Measurements from ENCODE around the gene MAP3K15. TPM values are rescaled to one million over a fixed set of nuclear protein-coding genes. Genes with fewer than 3 reads are reported as not detected.

Gene MAP3K15
- total and polyA plus RNA-seq, 8 donors = 0.32 to 7.1 (median 1.2) TPM

- Histone ChIP-seq H3K4me1 (no peaks in the 10 kb centered on the region), H3K36me3 (no peaks in the 10 kb centered on the region), H3K27me3 (no peaks in the 10 kb centered on the region), H3K4me3 (no peak overlapping the region), H3K9me3 (no peaks in the 10 kb centered on the region), H3K27ac (no peak overlapping the region)
- ATAC-seq (no peak), FAIRE-seq (no peak), DNase-seq (no peak)
- intact Hi-C loops (cut with DNase I) = no loop called here
- 74 to 85% methylated on average over 3 of the region's 3 CpGs for WGBS, 2 donors
- TF ChIP-seq, protein P1, sequence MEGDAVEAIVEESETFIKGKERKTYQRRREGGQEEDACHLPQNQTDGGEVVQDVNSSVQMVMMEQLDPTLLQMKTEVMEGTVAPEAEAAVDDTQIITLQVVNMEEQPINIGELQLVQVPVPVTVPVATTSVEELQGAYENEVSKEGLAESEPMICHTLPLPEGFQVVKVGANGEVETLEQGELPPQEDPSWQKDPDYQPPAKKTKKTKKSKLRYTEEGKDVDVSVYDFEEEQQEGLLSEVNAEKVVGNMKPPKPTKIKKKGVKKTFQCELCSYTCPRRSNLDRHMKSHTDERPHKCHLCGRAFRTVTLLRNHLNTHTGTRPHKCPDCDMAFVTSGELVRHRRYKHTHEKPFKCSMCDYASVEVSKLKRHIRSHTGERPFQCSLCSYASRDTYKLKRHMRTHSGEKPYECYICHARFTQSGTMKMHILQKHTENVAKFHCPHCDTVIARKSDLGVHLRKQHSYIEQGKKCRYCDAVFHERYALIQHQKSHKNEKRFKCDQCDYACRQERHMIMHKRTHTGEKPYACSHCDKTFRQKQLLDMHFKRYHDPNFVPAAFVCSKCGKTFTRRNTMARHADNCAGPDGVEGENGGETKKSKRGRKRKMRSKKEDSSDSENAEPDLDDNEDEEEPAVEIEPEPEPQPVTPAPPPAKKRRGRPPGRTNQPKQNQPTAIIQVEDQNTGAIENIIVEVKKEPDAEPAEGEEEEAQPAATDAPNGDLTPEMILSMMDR (IDR thresholded peaks at IDR 0.05) = no peak
Observed at GRCh38 chrX:19554786-19555185, 39.5 kb upstream of the MAP3K15 start.

DNA sequence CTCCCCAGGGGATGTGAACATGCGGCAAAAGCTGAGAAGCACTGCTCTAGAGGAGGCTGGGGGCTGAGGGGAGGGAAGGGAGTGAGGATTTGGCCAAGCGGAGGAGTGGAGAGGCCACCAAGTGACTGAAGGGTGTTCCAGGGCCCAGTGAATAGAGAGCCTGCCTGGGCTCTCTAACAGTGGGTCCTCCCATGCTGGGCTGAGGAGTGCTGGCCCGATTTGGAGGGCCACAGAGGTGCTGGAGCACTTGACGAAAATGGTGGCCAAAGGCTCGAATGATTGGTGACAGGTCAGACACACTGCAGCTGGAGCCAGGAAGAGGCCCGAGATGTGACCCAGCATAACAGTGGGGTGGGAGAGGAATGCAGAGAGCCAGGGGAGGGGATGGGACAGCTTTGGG, 37.5 kb upstream of the MAP3K15 start:
- Histone ChIP-seq H3K4me3 (no peak overlapping the region), H3K27me3 (no peaks in the 10 kb centered on the region), H3K36me3 (no peaks in the 10 kb centered on the region), H3K27ac (no peak overlapping the region), H3K9me3 (no peaks in the 10 kb centered on the region), H3K4me1 (no peaks in the 10 kb centered on the region)
- intact Hi-C loops (cut with DNase I) = no loop called here
- no peak for ATAC-seq
- TF ChIP-seq, protein P1 (IDR thresholded peaks at IDR 0.05) = no peak
- WGBS, 2 donors = 81 to 84% methylated on average over 6 of the region's 6 CpGs
- DNase-seq = no peak
- no peak for FAIRE-seq

- TF ChIP-seq, protein P1 (IDR thresholded peaks at IDR 0.05) = no peak
- Histone ChIP-seq H3K27ac (no peak overlapping the region), H3K9me3 (no peaks in the 10 kb centered on the region), H3K4me1 (no peaks in the 10 kb centered on the region), H3K4me3 (no peak overlapping the region), H3K27me3 (peaks cover 0 to 9% (median 2%) of the 10 kb centered on the region in 4 donors), H3K36me3 (no peaks in the 10 kb centered on the region)
- DNase-seq (no peak), ATAC-seq (no peak), FAIRE-seq (no peak)
- intact Hi-C loops (cut with DNase I) = no loop called here
- WGBS, 2 donors = 77 to 88% methylated on average over 7 of the region's 7 CpGs
Observed at GRCh38 chrX:19549838-19550237, 34.5 kb upstream of the MAP3K15 start.

GRCh38 chrX:19548934-19549333, 33.6 kb upstream of the MAP3K15 start:
- H3K4me1 ChIP-seq = no peaks in the 10 kb centered on the region
- TF ChIP-seq, protein P1 (IDR thresholded peaks at IDR 0.05) = no peak
- DNase-seq (no peak), FAIRE-seq (no peak), ATAC-seq (no peak)
- H3K4me3 ChIP-seq = no peak overlapping the region
- H3K27ac ChIP-seq = no peak overlapping the region
- peaks cover 0 to 9% (median 4%) of the 10 kb centered on the region in 4 donors for H3K27me3 ChIP-seq
- WGBS, 2 donors = 81 to 90% methylated on average over 6 of the region's 6 CpGs
- H3K9me3 ChIP-seq = no peaks in the 10 kb centered on the region
- intact Hi-C loops (cut with DNase I) = no loop called here
- H3K36me3 ChIP-seq = no peaks in the 10 kb centered on the region

- Histone ChIP-seq H3K4me3 (no peak overlapping the region), H3K4me1 (no peaks in the 10 kb centered on the region), H3K36me3 (no peaks in the 10 kb centered on the region), H3K27me3 (peaks cover 0 to 9% (median 4%) of the 10 kb centered on the region in 4 donors), H3K27ac (no peak overlapping the region), H3K9me3 (no peaks in the 10 kb centered on the region)
- WGBS, 2 donors = 32 to 45% methylated on average over 2 of the region's 2 CpGs
- no peak for FAIRE-seq
- DNase-seq = no peak
- TF ChIP-seq, protein P1 (IDR thresholded peaks at IDR 0.05) = no peak
- intact Hi-C loops (cut with DNase I) = no loop called here
- ATAC-seq = no peak
Observed at GRCh38 chrX:19548279-19548678, 33.0 kb upstream of the MAP3K15 start.
